Pancreas (tissue), 10 donors: ENCODE results near the gene ATP11C. TPM values are rescaled to one million over a fixed set of nuclear protein-coding genes. Genes with fewer than 3 reads are reported as not detected.

Experiments
- ATAC-seq, 4 donors: fragments of 200-7000 bp; cut with Tn5 transposase; one replicate each; pipeline versions ENCODE4 v1.8.0 to v1.9.1; 2020; ENCODE audit warnings: mild to moderate bottlenecking in 4 of 4, moderate library complexity in 4 of 4
- DNase-seq, 6 donors: peaks; one replicate each; pipeline ENCODE4 v3.0.0-alpha.2; 2020
- FAIRE-seq: peaks from 2 replicates; lab custom pipeline; 2012; peaks lifted over from hg19 to GRCh38; lab: Jason Lieb, UNC
- H3K27ac ChIP-seq, 4 donors: fragments of 200-600 bp; sonication (generic); 1 replicate in 3 of 4; 2 replicates in 1 of 4; pipeline versions ENCODE4 v1.5.0 to v1.8.0; 2020
- H3K27me3 ChIP-seq, 4 donors: fragments of 200-600 bp; one replicate each; pipeline ENCODE4 v1.8.0; 2021
- H3K36me3 ChIP-seq, 3 donors: fragments of 200-600 bp; sonication (generic) in 1 of 3; one replicate each; pipeline versions ENCODE4 v1.5.0 to v1.8.0; 2020 to 2021
- H3K4me1 ChIP-seq, 3 donors: fragments of 200-600 bp; one replicate each; pipeline ENCODE4 v1.8.0; 2021
- H3K4me3 ChIP-seq, 4 donors: fragments of 200-600 bp; sonication (generic) in 2 of 4; one replicate each; pipeline versions ENCODE4 v1.5.0 to v1.8.0; 2020 to 2021
- H3K9me3 ChIP-seq, 4 donors: fragments of 200-600 bp; one replicate each; pipeline ENCODE4 v1.8.0; 2021
- CTCF ChIP-seq, 4 donors: fragments of 200-600 bp; sonication (generic) in 3 of 4; IDR thresholded peaks; one replicate each; pipeline versions ENCODE4 v1.5.0 to v1.8.0; 2021; ENCODE audit warnings: antibody characterized with exemption in 4 of 4
- WGBS, 2 donors: extraction: QIAGEN DNeasy Blood & Tissue Kit; methylation state at CpG; one replicate each; pipeline ENCODE4 v1.1.7; 2013; 5-methylcytosine and 5-hydroxymethylcytosine counted together
- intact Hi-C, 3 donors: fragments of 100-400 bp; cut with DNase I; formaldehyde crosslinking; loops; one replicate each; pipeline versions ENCODE4 v1.11.1 to v1.14.2; 2022
- polyA plus RNA-seq, 2 donors: library from polyadenylated mRNA; stranded (reverse); fragments of 200-250 nt; gene quantifications; one replicate each; pipeline ENCODE4 v1.2.3, GENCODE V29; 2013
- total RNA-seq, 6 donors: library from RNA; stranded (reverse); fragmentation: NEBNext Ultra II Directional in 4 of 6; extraction: Animal tissue kit (Norgen Biotek cat#: 25700) in 4 of 6; gene quantifications; one replicate each; pipeline versions ENCODE4 v1.2.1 to v1.2.4, GENCODE V29; 2021 to 2023
- donor health status: healthy with polysubstance abuse.
- donor health status: DM: no; HTN: no; CAD: no; lungs with moderate emphysema.
- donor health status: DM: no; HTN: no; CAD: no.
- donor health status: control.
- donor health status: control.
- donor health status: Bipolar disorder and iron deficiency.
- donor health status: DM: yes; HTN: yes; CAD: no.
- donor health status: DM: no; HTN: no; CAD: no.
- donor health status: DM: no; HTN: no; CAD: no.
- donor health status: DM: yes; HTN: yes; CAD: no.

Gene ATP11C
- total and polyA plus RNA-seq, 8 donors: 1.3 to 10.3 (median 3.6) TPM

- Histone ChIP-seq H3K27me3 (no peaks in the 10 kb centered on the region), H3K4me1 (no peaks in the 10 kb centered on the region), H3K4me3 (no peak overlapping the region), H3K36me3 (no peaks in the 10 kb centered on the region), H3K9me3 (no peaks in the 10 kb centered on the region), H3K27ac (no peak overlapping the region)
- FAIRE-seq: no peak
- 36 to 53% methylated on average over 1 of the region's 1 CpG for WGBS, 2 donors
- intact Hi-C loops: no loop called here
- DNase-seq: no peak
- no peak for ATAC-seq
- TF ChIP-seq CTCF (IDR thresholded peaks at IDR 0.05): no peak
Observed at GRCh38 chrX:139881572-139881971, 51.3 kb downstream of the ATP11C start.

GRCh38 chrX:139881130-139881529 is 51.7 kb downstream of the ATP11C start:
- FAIRE-seq: no peak
- DNase-seq: no peak
- WGBS, 2 donors: 39 to 48% methylated on average over 4 of the region's 4 CpGs

GRCh38 chrX:139877710-139878414 is 55.0 kb downstream of the ATP11C start:
- ATAC-seq (no peak), FAIRE-seq (no peak), DNase-seq (no peak)
- no peaks in the 10 kb centered on the region for H3K4me1 ChIP-seq
- no peaks in the 10 kb centered on the region for H3K36me3 ChIP-seq
- 79 to 89% methylated on average over 11 of the region's 11 CpGs for WGBS, 2 donors
- intact Hi-C loops: no loop called here
- no peak overlapping the region for H3K4me3 ChIP-seq
- H3K27ac ChIP-seq: no peak overlapping the region
- H3K27me3 ChIP-seq: no peaks in the 10 kb centered on the region
- H3K9me3 ChIP-seq: no peaks in the 10 kb centered on the region
- no peak for TF ChIP-seq CTCF (IDR thresholded peaks at IDR 0.05)

More at GRCh38 chrX:139881130-139881529, 51.7 kb downstream of the ATP11C start:
- intact Hi-C loops: no loop called here
- ATAC-seq: no peak
- TF ChIP-seq CTCF (IDR thresholded peaks at IDR 0.05): no peak
- Histone ChIP-seq H3K4me3 (no peak overlapping the region), H3K27me3 (no peaks in the 10 kb centered on the region), H3K9me3 (no peaks in the 10 kb centered on the region), H3K36me3 (no peaks in the 10 kb centered on the region), H3K4me1 (no peaks in the 10 kb centered on the region), H3K27ac (no peak overlapping the region)

GRCh38 chrX:139875841-139876240 is 57.0 kb downstream of the ATP11C start:
- Histone ChIP-seq H3K36me3 (no peaks in the 10 kb centered on the region), H3K9me3 (no peaks in the 10 kb centered on the region), H3K4me3 (no peak overlapping the region), H3K27me3 (no peaks in the 10 kb centered on the region), H3K4me1 (no peaks in the 10 kb centered on the region), H3K27ac (no peak overlapping the region)
- FAIRE-seq: no peak
- WGBS, 2 donors: 36 to 51% methylated on average over 2 of the region's 2 CpGs
- intact Hi-C loops: no loop called here
- no peak for TF ChIP-seq CTCF (IDR thresholded peaks at IDR 0.05)
- no peak for DNase-seq
- ATAC-seq: no peak

- 54 to 94% methylated on average over 1 of the region's 1 CpG for WGBS, 2 donors
- intact Hi-C loops: no loop called here
- H3K4me1 ChIP-seq: no peaks in the 10 kb centered on the region
- peak; percentile 13 for FAIRE-seq
- H3K36me3 ChIP-seq: no peaks in the 10 kb centered on the region
- DNase-seq: no peak
- no peaks in the 10 kb centered on the region for H3K9me3 ChIP-seq
- TF ChIP-seq CTCF (IDR thresholded peaks at IDR 0.05): no peak
- H3K27me3 ChIP-seq: no peaks in the 10 kb centered on the region
- no peak overlapping the region for H3K27ac ChIP-seq
- ATAC-seq: no peak
- no peak overlapping the region for H3K4me3 ChIP-seq
Observed at GRCh38 chrX:139869796-139870195, 63.1 kb downstream of the ATP11C start.
